Epithelial cell of proximal tubule (primary cell): ENCODE data around the gene STK24. TPM values are rescaled to one million over a fixed set of nuclear protein-coding genes. Genes with fewer than 3 reads are reported as not detected.

Experiments used
- DNase-seq: peaks from one replicate; pipeline ENCODE4 v3.0.0-alpha.2; 2011; ENCODE audit warnings: low read depth
- H3K4me3 ChIP-seq: 2 replicates; pipeline ENCODE4 v1.5.1; 2011; ENCODE audit warnings: low read depth, mild to moderate bottlenecking, low read length
- CTCF ChIP-seq: conservative IDR thresholded peaks from 2 replicates; pipeline ENCODE4 v1.5.1; 2012; ENCODE audit warnings: low read depth, mild to moderate bottlenecking, low read length
- total RNA-seq: library from RNA; depleted of rRNA; stranded (reverse); fragments of >200 nt; gene quantifications from 2 replicates; pipeline ENCODE4 v1.2.3, GENCODE V29; 2015

STK24 gene
- total RNA-seq, 1 donor from 2014 or later: 115 TPM

GRCh38 chr13:98549006-98549727 lies 27.7 kb downstream of the STK24 start:
- DNase-seq: no peak
- no peak overlapping the region for H3K4me3 ChIP-seq
- no peak for TF ChIP-seq CTCF

GRCh38 chr13:98548230-98548629 lies 28.7 kb downstream of the STK24 start:
- no peak for DNase-seq
- TF ChIP-seq CTCF: no peak
- H3K4me3 ChIP-seq: no peak overlapping the region

GRCh38 chr13:98547455-98547854 lies 29.5 kb downstream of the STK24 start:
- no peak for DNase-seq
- TF ChIP-seq CTCF: no peak
- no peak overlapping the region for H3K4me3 ChIP-seq

GRCh38 chr13:98546402-98546801 lies 30.5 kb downstream of the STK24 start:
- no peak for TF ChIP-seq CTCF
- H3K4me3 ChIP-seq: no peak overlapping the region
- no peak for DNase-seq

- TF ChIP-seq CTCF: no peak
- H3K4me3 ChIP-seq: no peak overlapping the region
- DNase-seq: no peak
Measured at GRCh38 chr13:98544104-98544710, 32.7 kb downstream of the STK24 start.

GRCh38 chr13:98543378-98544103 lies 33.4 kb downstream of the STK24 start:
- no peak for TF ChIP-seq CTCF
- H3K4me3 ChIP-seq: no peak overlapping the region
- no peak for DNase-seq
